BE2C (cell line): Measurements from ENCODE around the gene SNX10.

Experiments
- DNase-seq: peaks from one replicate; pipeline ENCODE4 v3.0.0-alpha.2; 2020
- H3K27me3 ChIP-seq: fragments of 250-450 bp; sonication (Bioruptor Pico); 2 replicates; pipeline ENCODE4 v1.5.1; 2020; ENCODE audit warnings: mild to moderate bottlenecking
- H3K36me3 ChIP-seq: fragments of 250-450 bp; sonication (Bioruptor Pico); 2 replicates; pipeline ENCODE4 v1.5.1; 2020; ENCODE audit warnings: mild to moderate bottlenecking
- H3K4me1 ChIP-seq: fragments of 250-450 bp; sonication (Bioruptor Pico); 2 replicates; pipeline ENCODE4 v1.5.1; 2020
- H3K4me3 ChIP-seq: 2 replicates; pipeline ENCODE4 v1.5.1; 2011; ENCODE audit warnings: low read depth, low read length
- H3K9me3 ChIP-seq: fragments of 250-450 bp; sonication (Bioruptor Pico); 2 replicates; pipeline ENCODE4 v1.5.1; 2020
- CTCF ChIP-seq: IDR thresholded peaks from 2 replicates; pipeline ENCODE4 v1.5.1; 2012; ENCODE audit warnings: mild to moderate bottlenecking, low read depth, low read length

The SNX10 gene

GRCh38 chr7:26390016-26390415 is 98.4 kb downstream of the SNX10 start:
- H3K27me3 ChIP-seq = peaks cover 57% of the 10 kb centered on the region
- no peaks in the 10 kb centered on the region for H3K36me3 ChIP-seq
- TF ChIP-seq CTCF = no peak
- no peaks in the 10 kb centered on the region for H3K4me1 ChIP-seq
- DNase-seq = no peak
- H3K9me3 ChIP-seq = no peaks in the 10 kb centered on the region
- H3K4me3 ChIP-seq = no peak overlapping the region

GRCh38 chr7:26393818-26394217 is 102.2 kb downstream of the SNX10 start:
- H3K36me3 ChIP-seq = no peaks in the 10 kb centered on the region
- no peaks in the 10 kb centered on the region for H3K9me3 ChIP-seq
- peaks cover 56% of the 10 kb centered on the region for H3K27me3 ChIP-seq
- TF ChIP-seq CTCF = no peak
- no peak overlapping the region for H3K4me3 ChIP-seq
- H3K4me1 ChIP-seq = no peaks in the 10 kb centered on the region
- no peak for DNase-seq

- no peaks in the 10 kb centered on the region for H3K4me1 ChIP-seq
- no peaks in the 10 kb centered on the region for H3K9me3 ChIP-seq
- no peaks in the 10 kb centered on the region for H3K36me3 ChIP-seq
- peaks cover 53% of the 10 kb centered on the region for H3K27me3 ChIP-seq
- H3K4me3 ChIP-seq = no peak overlapping the region
- TF ChIP-seq CTCF = no peak
- DNase-seq = no peak
Measured at GRCh38 chr7:26397332-26397731, 105.7 kb downstream of the SNX10 start.

- H3K4me1 ChIP-seq = no peaks in the 10 kb centered on the region
- DNase-seq = peak; percentile 13
Measured at GRCh38 chr7:26397796-26398426, 106.2 kb downstream of the SNX10 start.

GRCh38 chr7:26398427-26398755 is 106.7 kb downstream of the SNX10 start:
- Histone ChIP-seq H3K4me3 (no peak overlapping the region), H3K9me3 (no peaks in the 10 kb centered on the region), H3K27me3 (peaks cover 46% of the 10 kb centered on the region), H3K4me1 (no peaks in the 10 kb centered on the region), H3K36me3 (no peaks in the 10 kb centered on the region)
- no peak for TF ChIP-seq CTCF
- peak; percentile 13 for DNase-seq

More at GRCh38 chr7:26397796-26398426, 106.2 kb downstream of the SNX10 start:
- TF ChIP-seq CTCF = no peak
- H3K4me3 ChIP-seq = no peak overlapping the region
- peaks cover 50% of the 10 kb centered on the region for H3K27me3 ChIP-seq
- no peaks in the 10 kb centered on the region for H3K36me3 ChIP-seq
- no peaks in the 10 kb centered on the region for H3K9me3 ChIP-seq

GRCh38 chr7:26398756-26399509 is 107.3 kb downstream of the SNX10 start:
- Histone ChIP-seq H3K9me3 (no peaks in the 10 kb centered on the region), H3K36me3 (no peaks in the 10 kb centered on the region), H3K4me1 (no peaks in the 10 kb centered on the region), H3K4me3 (no peak overlapping the region), H3K27me3 (peaks cover 41% of the 10 kb centered on the region)
- TF ChIP-seq CTCF = no peak
- DNase-seq = no peak
